Ishikawa (cell line): Measurements from ENCODE around the gene AMZ1.

Experiments used
- EP300 ChIP-seq: IDR thresholded peaks from 2 replicates; pipeline ENCODE4 v1.6.1; 2012; ENCODE audit warnings: borderline replicate concordance
- MAX ChIP-seq: IDR thresholded peaks from 2 replicates; pipeline ENCODE4 v1.6.1; 2012
- NFIC ChIP-seq: IDR thresholded peaks from 2 replicates; pipeline ENCODE4 v1.6.1; 2012
- USF1 ChIP-seq: IDR thresholded peaks from 2 replicates; pipeline ENCODE4 v1.6.1; 2012

- no peak for TF ChIP-seq NFIC
- TF ChIP-seq EP300 = no peak
- no peak for TF ChIP-seq USF1
- TF ChIP-seq MAX = no peak
Measured at GRCh38 chr7:2665359-2665791, 22.6 kb upstream of the AMZ1 start.
